Omental fat pad (tissue), 4 donors: ENCODE results near the gene METRNL. TPM values are rescaled to one million over a fixed set of nuclear protein-coding genes. Genes with fewer than 3 reads are reported as not detected.
"Not testable (repeated sequence)": the region's sequence is repeated elsewhere in the genome, so short reads cannot be mapped to it uniquely, and the experiment has no call there.

Experiments
- ATAC-seq: fragments of 150-250 bp; one replicate; pipeline ENCODE4 v1.9.1; 2016; ENCODE audit warnings: mild to moderate bottlenecking, moderate library complexity; ENCODE audit not compliant: low FRiP score
- DNase-seq: peaks from one replicate; pipeline ENCODE4 v3.0.0-alpha.2; 2019; ENCODE audit warnings: low spot score
- total RNA-seq, 4 donors: library from RNA; depleted of rRNA; stranded (reverse); fragments of >200 nt; gene quantifications; one replicate each; pipeline ENCODE4 v1.1.0, GENCODE V29; 2016
- TF ChIP-seq, protein P1 (sequence below), 3 donors: fragments of 450-650 bp; IDR thresholded peaks; one replicate each; pipeline ENCODE4 v1.5.1; 2016 to 2017; ENCODE audit warnings: antibody characterized with exemption in 3 of 3, mild to moderate bottlenecking in 3 of 3, moderate library complexity in 2 of 3

METRNL gene
- total RNA-seq, 4 donors from 2014 or later: 68.4 to 271 (median 99.9) TPM

GRCh38 chr17:83137523-83137922 is 58.1 kb downstream of the METRNL start:
- ATAC-seq (no peak), DNase-seq (no peak)
- TF ChIP-seq, protein P1, sequence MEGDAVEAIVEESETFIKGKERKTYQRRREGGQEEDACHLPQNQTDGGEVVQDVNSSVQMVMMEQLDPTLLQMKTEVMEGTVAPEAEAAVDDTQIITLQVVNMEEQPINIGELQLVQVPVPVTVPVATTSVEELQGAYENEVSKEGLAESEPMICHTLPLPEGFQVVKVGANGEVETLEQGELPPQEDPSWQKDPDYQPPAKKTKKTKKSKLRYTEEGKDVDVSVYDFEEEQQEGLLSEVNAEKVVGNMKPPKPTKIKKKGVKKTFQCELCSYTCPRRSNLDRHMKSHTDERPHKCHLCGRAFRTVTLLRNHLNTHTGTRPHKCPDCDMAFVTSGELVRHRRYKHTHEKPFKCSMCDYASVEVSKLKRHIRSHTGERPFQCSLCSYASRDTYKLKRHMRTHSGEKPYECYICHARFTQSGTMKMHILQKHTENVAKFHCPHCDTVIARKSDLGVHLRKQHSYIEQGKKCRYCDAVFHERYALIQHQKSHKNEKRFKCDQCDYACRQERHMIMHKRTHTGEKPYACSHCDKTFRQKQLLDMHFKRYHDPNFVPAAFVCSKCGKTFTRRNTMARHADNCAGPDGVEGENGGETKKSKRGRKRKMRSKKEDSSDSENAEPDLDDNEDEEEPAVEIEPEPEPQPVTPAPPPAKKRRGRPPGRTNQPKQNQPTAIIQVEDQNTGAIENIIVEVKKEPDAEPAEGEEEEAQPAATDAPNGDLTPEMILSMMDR (IDR thresholded peaks at IDR 0.05): no peak

- TF ChIP-seq, protein P1 (IDR thresholded peaks at IDR 0.05): no peak
- ATAC-seq: no peak
- DNase-seq: no peak
Observed at GRCh38 chr17:83138820-83139219, 59.4 kb downstream of the METRNL start.

DNA sequence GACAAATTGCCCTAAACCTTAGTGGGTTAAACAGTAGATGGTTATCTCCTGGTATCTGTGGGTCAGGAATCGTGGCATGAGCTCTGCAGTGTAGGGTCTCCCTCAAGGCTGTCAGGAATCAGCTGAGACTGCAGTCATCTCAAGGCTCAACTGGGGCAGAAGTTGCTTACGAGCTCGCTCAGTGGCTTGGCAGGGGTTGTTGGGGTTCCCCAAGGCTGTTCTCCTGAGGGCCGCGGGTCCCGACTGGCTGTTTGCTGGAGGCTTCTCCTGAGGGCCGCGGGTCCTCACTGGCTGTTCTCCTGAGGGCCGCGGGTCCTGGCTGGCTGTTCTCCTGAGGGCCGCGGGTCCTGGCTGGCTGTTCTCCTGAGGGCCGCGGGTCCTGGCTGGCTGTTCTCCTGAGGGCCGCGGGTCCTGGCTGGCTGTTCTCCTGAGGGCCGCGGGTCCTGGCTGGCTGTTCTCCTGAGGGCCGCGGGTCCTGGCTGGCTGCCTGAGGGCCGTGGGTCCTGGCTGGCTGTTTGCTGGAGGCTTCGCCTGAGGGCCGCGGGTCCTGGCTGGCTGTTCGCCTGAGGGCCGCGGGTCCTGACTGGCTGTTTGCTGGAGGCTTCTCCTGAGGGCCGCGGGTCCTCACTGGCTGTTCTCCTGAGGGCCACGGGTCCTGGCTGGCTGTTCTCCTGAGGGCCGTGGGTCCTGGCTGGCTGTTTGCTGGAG is 60.3 kb downstream of the METRNL start:
- DNase-seq, ATAC-seq: not testable (repeated sequence)

DNA sequence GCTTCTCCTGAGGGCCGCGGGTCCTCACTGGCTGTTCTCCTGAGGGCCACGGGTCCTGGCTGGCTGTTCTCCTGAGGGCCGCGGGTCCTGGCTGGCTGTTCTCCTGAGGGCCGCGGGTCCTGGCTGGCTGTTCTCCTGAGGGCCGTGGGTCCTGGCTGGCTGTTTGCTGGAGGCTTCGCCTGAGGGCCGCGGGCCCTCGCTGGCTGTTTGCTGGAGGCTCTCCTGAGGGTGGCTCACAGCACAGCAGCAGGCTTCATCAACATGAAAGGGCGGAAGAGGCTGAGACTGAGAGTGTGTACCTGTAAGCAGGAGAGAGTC is 60.8 kb downstream of the METRNL start:
- not testable (repeated sequence) for ATAC-seq, DNase-seq

DNA sequence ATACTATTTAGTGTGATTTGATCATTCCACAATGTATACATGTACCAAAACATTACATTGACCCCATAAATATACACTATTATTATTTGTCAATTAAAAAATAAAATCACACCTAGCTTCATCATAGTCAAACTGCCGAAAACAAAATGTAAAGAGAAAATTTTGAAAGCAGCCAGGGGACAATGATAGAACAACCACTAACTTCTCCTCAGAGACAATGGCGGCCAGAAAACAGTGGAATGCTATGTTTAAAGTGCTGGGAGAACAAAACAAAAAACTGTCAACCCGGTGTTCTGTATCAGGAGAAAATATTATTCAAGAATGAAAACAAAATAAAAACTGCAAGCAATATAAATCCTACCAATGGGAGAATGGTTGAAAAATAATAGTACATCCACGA is 63.2 kb downstream of the METRNL start:
- DNase-seq (no peak), ATAC-seq (no peak)
- TF ChIP-seq, protein P1 (IDR thresholded peaks at IDR 0.05): no peak

DNA sequence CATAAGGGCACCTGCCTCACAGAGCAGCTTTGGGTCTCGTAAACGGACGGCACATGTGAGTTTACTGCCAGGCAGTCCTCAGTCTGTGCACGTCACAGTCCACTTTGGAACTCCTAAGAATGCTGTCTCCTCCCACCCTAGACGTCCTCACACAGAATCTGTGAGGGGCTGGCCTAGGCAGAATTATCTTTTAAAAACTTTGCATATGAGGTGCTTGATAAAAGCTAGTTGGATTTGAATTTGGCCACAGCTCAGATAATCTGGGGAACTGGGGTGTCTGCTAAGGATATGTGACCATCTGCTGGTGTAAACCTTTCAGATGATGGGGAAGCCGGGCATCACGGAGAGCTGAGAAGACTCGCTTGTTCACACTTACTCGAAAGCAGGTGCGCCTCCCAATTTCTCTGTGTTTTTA is 64.4 kb downstream of the METRNL start:
- ATAC-seq: no peak
- TF ChIP-seq, protein P1 (IDR thresholded peaks at IDR 0.05): no peak
- DNase-seq: no peak

Other genes starting within 250 kb of the METRNL start
- not detected for gene ZNF750, start 239.6 kb upstream of the METRNL start, total RNA-seq